HG03097 (cell line): ENCODE measurements around the gene SMAD1.
A peak's percentile ranks its signal among the peaks of the same experiment; 100 is the strongest.

Source experiments
- ATAC-seq: cut with Tn5 transposase; IDR thresholded peaks from one replicate; pipeline ENCODE4 v1.9.1; 2021; ENCODE audit not compliant: unreplicated experiment, low FRiP score

The SMAD1 gene

DNA sequence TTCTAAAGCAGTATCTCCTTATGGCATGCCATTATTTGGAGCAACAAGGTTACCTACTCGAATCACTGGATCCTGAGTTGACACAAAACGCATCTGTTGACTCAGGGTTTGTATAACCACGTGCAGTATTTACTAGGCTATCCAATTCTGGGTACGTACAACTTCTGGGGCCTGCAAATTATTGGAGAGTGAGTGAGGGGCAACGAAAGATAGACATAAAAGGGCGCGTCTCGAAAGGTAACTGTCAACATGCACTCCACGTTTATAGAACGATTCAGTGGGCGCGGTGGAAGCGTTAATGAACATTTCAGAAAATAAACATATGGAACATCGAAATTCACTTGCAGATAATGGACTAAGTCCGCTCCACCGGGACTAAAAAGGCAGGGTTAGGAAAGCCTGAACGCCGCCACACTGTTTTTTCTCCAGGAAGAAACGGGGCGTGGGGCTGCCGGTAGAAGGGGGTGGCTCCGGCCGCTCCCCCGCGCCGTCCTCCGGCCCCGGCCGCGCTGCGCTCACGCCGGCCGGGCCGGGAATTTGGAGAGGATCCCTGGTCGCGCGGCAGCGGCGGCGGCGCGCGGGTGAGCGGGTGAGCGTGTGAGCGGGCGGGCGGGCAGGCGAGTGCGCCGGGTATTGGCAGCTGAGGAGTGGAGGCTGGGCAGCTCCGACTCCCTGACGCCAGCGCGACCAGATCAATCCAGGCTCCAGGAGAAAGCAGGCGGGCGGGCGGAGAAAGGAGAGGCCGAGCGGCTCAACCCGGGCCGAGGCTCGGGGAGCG is at the start of gene SMAD1:
SMAD1 (plus strand) TSS at position 690 of the 778 bp plus-strand sequence. CDS start 32,761 bp downstream, outside the sequence.
- no peak for ATAC-seq

DNA sequence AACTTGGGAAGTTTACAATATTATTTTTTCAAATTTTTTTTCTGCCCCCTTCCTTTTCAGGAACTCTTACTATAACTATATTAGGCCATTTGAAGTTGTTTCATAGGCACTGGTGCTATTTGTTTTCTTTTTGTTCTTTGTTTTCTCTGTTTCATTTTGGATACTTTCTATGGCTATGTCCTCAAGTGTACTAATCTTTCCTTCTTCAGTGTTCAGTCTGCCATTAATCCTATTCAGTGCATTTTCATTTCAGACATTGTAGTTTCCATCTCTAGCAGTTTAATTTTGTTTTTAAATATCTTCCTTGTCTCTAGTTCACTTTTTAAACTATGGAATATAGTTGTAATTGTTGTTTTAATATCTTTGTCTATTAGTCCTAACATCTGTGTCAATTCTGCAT is 48.0 kb upstream of the SMAD1 start:
- no peak for ATAC-seq

DNA sequence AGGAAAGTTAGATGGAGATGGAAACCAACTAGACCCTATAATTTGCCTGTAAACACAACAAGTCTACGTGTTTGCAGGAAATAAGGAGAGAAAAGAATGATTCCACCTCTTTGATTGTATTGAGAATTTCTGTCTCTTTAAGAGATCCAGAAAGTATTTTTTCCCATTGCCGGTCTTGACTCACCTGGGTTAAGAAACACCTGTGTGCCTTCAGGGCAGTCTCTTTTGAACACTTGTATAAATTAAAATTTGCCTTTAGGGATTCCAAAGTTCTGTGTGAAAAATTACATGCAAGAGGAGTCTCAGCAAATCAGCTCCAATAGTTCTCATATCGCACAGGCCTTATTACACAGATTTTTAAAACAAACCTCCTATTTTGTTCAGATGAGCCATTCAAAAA is 46.0 kb upstream of the SMAD1 start:
- no peak for ATAC-seq

DNA sequence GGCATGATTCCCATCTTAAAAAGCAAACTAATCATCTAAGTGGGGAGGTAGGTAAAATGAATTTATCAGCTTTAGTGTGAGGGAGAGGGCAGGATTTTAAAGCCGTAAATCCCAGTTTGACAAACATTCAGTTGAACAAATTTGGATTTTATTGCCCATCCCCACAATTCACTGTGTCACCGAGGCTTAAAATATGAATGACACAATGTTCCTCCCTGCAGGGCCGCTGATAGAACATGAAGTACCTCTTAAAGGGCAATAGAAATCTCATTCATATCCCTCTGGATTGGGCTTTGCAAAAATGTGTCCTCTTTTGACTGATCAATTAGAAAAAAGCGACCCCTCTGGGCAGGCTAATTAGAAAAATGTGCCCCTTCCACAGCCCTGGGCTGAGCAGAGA is 45.5 kb upstream of the SMAD1 start:
- ATAC-seq, result no peak

DNA sequence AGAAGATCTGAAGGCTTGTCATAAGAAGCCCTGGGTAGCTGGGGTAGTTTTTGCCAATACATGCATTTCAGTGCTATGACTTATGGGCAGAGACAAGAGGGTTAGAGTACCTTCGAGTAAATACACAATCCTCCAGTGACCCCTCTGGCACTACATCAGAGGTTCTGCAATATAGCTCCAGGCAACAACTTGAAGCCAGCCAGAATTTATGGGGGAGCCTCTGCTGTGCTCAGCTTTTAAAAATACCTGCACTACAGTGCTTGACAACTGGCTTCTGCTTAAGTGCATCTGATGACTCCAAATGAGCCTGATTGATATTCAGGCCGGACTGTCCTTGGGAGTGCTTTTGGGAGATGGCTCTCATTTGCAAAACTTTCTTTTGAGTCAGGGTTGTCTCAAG is 44.9 kb upstream of the SMAD1 start:
- no peak for ATAC-seq

DNA sequence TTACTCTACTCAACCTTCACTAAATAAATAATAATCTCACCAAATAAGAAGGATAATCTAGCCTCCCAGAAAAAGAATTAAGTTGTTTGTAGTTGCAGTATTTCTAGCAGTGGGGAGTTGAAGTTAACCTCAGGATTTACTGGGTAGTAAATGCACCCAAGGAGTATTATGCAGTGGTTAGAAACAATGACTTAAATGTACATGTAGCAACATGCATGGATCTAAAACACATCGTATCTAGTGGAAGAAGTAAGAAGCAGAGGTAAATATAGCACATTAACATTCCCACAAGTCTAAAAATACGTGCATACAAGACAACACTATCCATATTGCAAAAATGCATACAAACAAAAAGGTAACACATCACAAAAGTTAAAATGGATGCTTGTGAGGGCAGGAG is 44.2 kb upstream of the SMAD1 start:
- no peak for ATAC-seq

DNA sequence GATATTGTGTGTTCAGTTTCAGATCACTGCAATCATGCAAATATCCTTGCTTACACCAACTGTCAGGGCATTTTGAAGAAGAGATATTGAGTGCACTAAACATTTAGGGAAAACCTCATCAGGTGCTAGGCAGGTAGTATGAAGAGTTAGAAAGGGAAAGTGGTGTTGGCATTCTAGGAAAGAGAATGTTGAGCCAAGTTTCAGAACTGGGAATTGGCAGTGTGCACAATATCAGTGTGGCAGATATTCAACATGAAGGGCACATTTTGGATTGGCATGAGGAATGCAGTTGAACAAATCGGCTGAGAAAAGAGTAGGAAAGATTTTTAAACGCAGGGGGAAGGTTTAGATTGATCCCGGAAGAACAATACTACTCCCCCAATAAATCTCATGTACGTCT is 43.4 kb upstream of the SMAD1 start:
- ATAC-seq, result no peak

DNA sequence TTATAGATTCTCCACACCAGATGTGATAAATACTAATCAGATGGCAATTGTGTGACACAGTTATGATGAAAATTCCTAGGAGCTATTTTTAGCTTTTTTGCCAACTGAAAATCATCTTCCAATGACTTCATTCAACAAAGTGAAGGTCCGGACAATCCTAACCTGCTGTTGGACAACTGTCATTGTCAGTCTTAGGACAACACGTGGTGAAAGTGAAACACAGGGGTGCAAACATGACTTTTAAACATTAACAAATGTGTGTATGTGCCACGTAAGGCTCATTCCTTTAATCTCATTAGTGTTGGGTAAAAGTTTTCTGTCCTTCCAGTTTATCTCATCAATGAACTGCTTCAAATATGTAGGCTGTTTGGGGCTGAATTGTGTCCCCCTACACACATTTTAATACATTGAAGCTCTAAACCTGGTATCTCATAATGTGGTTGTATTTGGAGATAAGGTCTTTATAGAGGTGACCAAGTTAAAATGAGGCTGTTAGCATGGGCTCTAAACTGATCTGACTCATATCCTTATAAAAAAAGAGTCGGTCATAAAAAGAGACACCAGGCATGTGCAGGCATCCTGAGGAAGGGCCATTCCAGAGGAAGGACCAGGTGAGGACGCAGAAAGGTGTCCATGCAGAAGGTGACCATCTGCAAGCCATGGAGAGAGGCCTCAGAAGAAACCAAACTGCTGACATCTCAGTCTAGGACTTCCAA is 41.2 kb upstream of the SMAD1 start:
- no peak for ATAC-seq

DNA sequence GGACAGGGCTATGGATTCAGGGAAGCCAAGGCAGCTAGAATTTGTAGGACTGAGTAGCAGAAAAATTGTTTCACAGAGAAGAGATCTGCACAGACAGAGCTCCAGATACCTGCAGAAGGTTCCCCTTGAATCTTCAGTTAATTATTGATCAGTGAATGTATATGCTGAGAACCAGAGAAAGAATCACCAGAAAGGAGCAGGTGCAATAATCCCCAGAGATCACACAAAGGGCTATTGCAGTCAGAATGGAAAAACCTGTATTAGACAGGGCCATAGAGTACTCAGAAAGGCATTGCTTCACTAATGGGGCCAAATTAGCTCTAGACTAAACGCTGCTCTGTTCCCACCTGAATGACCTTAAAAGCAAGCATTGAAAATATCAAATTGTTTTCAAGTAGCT is 35.5 kb upstream of the SMAD1 start:
- ATAC-seq, result peak; percentile 83

DNA sequence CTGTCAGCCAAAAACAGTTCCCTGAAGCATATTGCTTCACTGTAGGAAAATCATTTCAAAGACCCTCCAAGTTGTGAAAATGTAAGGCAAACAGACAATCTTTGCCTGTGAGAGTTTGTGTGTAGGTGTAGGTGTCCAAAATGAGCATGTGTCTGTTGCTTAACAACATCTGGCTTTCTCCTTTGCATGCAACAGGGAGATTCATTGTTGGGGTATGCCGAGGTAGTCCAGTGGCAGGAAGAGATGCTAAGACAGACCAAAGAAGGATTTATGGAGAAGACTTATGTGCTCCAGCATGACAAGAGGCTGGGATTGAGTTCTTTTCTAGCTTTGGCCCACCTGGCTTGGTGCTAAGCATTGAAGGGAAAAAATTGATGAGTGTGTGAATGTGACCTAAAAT is 29.8 kb upstream of the SMAD1 start:
- no peak for ATAC-seq

DNA sequence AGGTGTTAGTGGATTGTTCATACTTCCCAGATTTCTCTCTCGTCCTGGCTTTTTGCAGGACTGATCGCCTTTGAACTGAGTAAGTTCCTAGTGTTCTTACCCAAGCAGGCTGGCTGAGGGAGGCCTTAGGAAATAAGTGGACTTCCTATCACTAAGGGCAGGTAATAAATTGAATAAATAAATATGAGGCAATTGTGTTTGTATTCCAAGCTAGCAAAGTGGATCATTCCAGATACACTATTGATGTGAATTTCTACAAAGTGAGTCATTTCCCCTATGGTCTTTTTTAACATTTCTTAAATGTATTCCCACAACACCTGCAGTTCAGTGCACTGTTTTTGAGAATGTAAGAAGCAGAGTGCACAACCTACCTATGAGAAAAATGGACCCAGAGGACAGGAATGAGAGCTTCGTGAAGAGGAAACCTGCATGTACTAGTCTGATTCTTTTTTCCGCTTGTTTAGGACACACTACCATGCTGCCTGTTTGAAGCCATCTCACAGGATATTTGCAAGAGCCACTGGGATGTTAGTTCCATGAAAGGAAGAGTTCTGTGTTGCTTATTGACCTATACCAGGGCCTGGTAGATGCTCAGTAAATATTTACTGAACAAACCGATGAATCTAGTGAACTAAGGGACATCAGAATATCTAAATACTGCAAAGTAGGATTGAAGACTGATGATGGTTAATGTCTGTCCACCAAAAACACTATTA is 29.0 kb upstream of the SMAD1 start:
- ATAC-seq, result no peak

DNA sequence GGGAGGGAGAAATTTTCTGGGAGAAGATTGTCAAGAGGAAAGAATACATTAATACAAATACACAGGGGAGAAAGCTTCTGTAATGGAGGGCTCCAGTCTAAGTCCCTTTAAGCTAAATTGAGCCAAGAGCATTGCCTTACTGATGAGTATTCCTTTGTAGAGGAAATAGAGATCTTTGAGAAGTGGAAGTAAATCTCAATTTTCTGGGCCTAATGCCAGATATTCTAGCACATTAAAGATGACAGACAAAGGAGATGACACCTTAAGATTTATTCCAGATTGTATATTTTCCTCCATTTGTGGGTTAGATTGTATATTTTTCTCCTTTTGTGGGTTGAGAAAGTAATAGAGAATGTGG is 28.5 kb upstream of the SMAD1 start:
- ATAC-seq, result no peak

DNA sequence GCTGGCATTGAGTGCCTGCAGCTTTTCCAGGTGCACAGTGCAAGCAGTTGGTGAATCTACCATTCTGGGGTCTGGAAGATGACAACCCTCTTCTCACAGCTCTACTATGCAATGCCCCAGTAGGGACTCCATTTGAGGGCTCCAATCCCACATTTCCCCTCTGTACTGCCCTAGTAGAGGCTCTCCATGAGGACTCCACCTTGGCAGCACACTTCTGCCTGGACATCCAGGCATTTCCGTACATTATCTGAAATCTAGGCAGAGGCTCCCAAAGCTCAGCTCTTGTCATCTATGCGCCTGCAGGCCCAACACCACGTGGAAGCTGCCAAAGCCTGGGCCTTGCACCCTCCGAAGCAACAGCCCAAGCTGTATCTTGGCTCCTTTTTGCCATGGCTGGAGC is 8.4 kb upstream of the SMAD1 start:
- ATAC-seq, result no peak

DNA sequence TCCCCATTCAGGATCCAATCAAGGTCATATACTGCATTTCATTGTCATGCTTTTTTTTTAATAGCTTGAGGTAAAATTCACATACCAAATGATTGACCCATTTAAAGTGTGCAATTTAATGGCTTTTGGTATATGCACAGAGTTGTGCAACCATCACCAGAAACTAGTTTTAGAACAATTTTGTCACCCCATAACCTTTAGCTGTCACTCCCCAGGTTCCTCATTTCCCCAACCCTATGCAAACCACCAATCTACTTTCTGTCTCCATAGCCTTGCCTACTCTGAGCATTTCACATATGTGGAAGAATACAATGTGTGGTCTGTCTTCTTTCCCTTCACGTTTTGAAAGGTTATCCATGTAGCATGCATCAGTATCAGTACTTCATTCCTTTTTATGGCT is 1.4 kb upstream of the SMAD1 start:
- no peak for ATAC-seq

DNA sequence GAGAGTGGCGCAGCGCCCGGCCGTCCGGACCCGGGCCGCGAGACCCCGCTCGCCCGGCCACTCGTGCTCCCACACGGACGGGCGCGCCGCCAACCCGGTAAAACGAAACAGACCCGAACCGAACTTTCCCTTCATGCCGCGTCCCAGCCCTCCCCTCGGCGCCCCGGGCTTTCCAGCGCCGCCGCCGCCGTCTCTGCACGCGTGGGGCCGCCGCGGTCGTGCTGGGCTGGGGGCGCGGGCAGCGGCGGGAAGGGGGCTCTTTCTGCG is 222 bp downstream of the SMAD1 start:
- no peak for ATAC-seq

DNA sequence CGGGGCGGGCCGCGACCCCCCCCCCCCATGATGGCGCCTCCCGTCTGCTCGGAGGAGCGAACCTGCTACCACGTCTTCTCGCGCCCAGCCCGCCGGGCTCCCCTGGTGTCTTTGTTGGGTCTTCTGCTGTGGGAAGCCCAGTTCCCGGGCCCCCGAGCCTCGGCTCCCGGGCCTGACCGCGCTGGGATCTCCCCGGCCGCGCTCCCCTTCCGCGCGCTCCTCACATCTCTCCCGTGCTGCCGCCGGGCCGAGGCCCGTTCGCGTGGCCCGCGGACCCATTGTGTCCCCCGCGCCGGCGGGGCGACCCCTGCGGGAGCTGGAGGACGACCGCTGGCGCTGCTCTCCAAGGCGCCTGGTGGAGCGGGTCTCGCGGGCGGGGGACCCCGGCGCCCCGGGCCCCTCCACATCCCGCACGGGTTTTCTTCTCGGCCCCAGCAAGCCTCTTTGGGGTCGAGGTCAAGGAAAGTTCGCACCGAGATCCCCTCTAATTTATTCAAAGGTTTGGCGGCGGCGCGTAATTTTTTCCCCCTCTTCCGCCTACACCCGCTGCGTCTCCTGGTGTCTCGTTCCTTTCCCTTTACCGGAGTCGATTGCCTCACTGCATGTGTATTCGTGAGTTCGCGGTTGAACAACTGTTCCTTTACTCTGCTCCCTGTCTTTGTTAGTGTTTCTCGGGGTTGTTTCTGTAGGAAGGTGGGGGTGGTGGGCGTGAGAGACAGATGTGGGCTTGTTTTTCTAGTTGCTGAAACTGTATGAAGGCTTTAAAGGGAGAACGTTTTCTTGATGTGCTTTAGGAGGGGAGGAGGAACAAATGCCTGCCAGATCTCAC is 770 bp downstream of the SMAD1 start:
- ATAC-seq, result no peak

DNA sequence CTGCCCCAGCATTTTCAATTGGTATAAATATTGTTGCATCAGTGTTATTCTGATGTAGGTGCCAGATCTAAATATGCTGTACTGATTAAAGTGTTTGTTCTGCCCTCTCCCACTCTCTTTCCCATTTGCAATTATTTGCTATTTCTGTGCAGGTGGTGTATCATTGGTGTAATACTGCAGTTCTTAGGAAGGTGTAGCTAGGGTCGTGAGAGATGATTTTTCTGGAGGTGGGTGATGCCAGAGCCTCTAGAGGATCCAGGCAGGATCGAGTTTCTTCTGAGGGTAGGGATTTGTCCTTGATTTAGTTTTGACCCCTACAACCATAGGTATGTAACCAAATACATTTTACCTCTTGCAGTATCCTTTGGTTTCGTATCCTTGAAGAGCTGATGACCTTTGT is 1.9 kb downstream of the SMAD1 start:
- ATAC-seq, result no peak

DNA sequence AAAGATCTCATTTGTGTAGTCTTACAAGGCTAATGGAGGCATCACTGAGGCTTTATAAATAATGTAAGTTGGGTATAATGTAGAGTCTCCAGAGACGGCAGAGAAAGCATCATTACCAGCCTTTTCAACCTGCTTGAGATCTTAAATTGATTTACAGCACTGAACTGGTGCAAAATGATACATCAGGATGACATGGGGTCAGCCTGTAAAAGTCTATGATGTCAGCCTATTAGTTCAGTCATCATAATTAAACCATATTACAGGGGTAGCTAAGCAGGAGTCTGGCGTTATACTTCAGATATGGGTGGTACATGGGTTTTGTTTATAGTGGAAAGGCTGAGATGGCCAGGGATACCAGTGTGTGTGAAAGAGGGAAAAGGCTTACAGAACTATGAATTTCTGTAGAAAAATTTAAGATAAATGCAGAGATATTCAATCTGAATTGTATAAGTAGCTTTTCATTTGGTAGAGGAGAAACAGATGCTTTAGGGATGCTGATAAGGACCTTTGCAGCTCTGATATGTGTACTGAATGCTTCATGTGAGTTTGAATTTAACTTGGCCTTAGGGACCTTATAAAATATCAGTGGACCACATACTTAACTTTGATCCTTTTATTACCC is 2.7 kb downstream of the SMAD1 start:
- no peak for ATAC-seq

DNA sequence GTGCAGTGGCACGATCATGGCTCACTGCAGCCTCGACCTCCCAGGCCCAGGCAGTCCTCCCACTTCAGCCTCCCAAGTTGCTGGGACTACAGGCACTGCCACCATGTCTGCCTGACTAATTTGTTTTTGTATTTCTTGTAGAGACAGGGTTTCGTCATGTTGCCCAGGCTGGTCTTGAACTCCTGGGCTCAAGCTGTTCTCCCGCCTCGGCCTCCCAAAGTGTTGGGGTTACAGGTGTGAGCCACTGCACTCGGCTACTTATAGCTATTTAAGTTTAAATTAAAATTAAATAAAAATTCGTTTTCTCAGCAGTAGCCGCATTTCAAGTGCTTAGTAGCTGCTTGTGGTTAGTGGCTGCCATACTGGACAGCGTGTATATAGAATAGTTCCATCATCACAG is 3.5 kb downstream of the SMAD1 start:
- ATAC-seq, result no peak

DNA sequence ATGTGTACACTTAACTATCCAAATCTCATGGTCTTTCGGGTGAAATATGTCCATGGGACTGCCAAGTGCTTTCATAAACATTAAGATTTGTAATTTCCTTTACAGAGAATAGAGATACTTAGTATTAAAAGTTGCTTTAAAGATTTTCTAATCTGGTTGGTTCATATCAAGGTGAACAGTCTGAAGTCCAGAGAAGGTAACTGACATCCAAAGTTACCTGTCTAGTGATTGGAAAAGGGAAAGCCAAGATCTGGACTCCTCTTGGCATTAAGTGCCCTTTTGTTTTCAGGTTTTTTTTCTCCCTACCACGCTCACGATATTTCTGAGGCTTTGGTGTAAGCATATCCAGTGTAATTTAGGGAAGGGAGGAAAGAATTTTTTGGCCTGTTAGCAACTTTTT is 5.0 kb downstream of the SMAD1 start:
- no peak for ATAC-seq

DNA sequence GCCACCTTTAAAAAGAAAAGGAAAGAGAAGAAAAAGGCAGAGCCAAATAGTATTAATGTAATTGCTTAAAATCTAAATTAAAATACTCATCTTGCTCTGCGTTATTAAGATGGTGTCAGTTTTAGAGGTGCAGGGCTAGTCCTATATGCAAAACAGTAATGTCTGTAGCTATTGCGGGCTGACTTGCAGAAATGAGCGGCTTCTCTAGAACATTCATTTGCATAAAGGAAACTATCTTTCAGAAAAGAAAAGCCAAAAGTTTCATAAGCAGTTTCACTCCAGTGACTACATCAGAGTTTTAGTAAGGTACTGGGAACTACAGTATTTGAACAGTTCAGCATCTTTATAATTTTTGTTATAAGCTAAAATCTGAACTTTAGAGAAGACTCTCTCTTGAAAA is 6.0 kb downstream of the SMAD1 start:
- peak; percentile 93 for ATAC-seq
